Stimulated activated CD4-positive, alpha-beta T cell treated with anti-CD3 and anti-CD28 coated beads, Interleukin-15, amount 100 ng/mL, for 1 hour (primary cell): ENCODE data around the gene KHDC1L.
"Not testable (repeated sequence)": the region's sequence is repeated elsewhere in the genome, so short reads cannot be mapped to it uniquely, and the experiment has no call there.

Experiments used
- DNase-seq, 2 donors: peaks; one replicate each; pipeline ENCODE4 v3.0.0-alpha.2; 2020; ENCODE audit warnings: low read depth in 1 of 2, low spot score in 1 of 2

The KHDC1L gene

GRCh38 chr6:73207221-73207837, 18.0 kb downstream of the KHDC1L start:
- no peak for DNase-seq

GRCh38 chr6:73204252-73204651, 21.0 kb downstream of the KHDC1L start:
- no peak for DNase-seq

- DNase-seq, result no peak
These were observed 22.2 kb downstream of the KHDC1L start for GRCh38 chr6:73203098-73203497.

GRCh38 chr6:73200735-73201134, 24.6 kb downstream of the KHDC1L start:
- DNase-seq, result no peak

GRCh38 chr6:73200247-73200646, 25.0 kb downstream of the KHDC1L start:
- no peak for DNase-seq

GRCh38 chr6:73194744-73195143, 30.6 kb downstream of the KHDC1L start:
- DNase-seq, result no peak

GRCh38 chr6:73193302-73193701, 32.0 kb downstream of the KHDC1L start:
- not testable (repeated sequence) for DNase-seq

- no peak for DNase-seq
These were observed 43.2 kb downstream of the KHDC1L start for GRCh38 chr6:73182021-73182607.

- DNase-seq, result no peak
These were observed 44.3 kb downstream of the KHDC1L start for GRCh38 chr6:73180763-73181619.

- DNase-seq, result no peak
These were observed 45.1 kb downstream of the KHDC1L start for GRCh38 chr6:73180076-73180738.

- DNase-seq, result no peak
These were observed 47.9 kb downstream of the KHDC1L start for GRCh38 chr6:73177221-73177944.

GRCh38 chr6:73176057-73176456, 49.2 kb downstream of the KHDC1L start:
- DNase-seq, result no peak

GRCh38 chr6:73174646-73175045, 50.6 kb downstream of the KHDC1L start:
- DNase-seq, result no peak
